GM19452 (cell line): ENCODE results near the gene SPATA31D1.
"Not testable (repeated sequence)": the region's sequence is repeated elsewhere in the genome, so short reads cannot be mapped to it uniquely, and the experiment has no call there.

Experiments
- ATAC-seq: cut with Tn5 transposase; IDR thresholded peaks from one replicate; pipeline ENCODE4 v1.9.1; 2021; ENCODE audit not compliant: unreplicated experiment

Gene SPATA31D1

GRCh38 chr9:81988472-81988871 is at the start of gene SPATA31D1:
Gene SPATA31D1, plus strand, starts transcription at chr9:81988772. Its CDS starts 47 bp downstream, at chr9:81988819.
- ATAC-seq: not testable (repeated sequence)

DNA sequence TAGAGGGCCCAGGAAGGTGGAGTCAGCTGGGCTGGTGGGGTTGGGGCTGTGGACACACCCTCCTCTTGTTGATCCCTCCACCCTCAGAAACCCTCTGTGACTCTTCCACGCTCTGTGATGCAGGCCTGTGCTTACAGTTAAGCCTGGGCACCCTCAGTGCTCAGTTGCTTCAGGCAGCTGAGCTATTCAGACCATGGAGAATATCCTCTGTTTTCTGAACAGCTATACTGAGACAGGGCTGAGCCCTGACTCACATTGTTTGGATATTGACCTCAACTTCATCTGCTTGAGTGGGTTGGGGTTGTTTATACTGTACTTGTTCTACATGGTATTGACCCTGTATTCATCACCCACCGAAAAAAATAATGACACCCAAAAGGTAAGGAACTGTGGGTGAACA is 45.2 kb upstream of the SPATA31D1 start, which contains the start of gene SPATA31D3:
Gene SPATA31D3, plus strand, starts transcription at position 108 of the 400 bp plus-strand sequence. Its CDS starts 86 bp downstream, at position 194.
- ATAC-seq: not testable (repeated sequence)

DNA sequence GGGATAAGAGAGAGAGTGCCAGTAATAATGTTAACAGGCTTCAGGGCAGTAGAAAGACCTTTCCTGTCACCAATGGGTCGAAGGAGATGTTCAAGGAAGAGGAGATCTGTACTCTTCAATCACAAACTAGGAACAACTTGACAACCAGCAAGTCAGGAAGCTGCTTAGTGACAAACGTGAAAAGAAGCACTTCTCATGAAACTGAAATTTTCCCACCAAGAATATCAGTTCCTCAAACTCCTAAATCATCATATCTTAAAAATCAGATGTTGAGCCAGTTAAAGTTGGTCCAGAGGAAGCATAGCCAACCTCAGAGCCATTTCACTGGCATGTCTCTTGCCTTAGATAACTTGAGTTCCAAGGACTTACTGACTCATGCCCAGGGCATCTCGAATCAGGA is 39.9 kb upstream of the SPATA31D1 start:
- ATAC-seq: not testable (repeated sequence)

DNA sequence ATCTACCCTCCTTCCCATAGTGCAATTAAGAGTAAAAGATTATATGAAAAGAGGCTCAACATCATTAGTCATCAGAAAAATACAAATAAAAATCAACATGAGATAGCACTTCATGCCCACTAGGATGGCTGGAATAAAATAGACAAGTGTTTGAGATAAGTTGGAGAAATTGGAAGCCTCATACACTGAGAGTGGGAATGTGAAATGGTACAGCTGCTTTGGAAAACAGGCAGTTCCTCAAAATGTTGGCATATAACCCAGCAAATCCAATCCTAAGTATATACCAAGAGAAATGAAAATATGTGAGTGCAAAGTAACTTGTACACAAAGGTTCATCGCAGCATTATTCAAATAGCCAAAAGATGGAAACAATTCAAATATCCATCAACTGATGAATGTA is 35.5 kb upstream of the SPATA31D1 start:
- no peak for ATAC-seq

DNA sequence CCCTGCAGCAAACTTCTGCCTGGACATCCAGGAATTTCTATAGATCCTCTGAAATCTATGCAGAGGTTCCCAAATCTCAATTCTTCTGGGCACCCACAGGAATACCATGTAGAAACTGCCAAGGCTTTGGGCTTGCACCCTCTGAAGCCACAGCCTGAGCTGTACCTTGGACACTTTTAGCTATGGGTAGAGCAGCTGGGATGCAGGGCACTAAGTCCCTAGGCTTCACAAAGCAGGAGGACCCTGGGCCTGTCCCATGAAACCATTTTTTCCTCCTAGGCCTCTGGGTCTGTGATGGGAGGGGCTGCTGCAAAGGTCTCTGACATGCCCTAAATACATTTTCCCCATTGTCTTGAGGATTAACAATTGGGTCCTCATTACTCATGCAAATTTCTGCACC is 32.9 kb upstream of the SPATA31D1 start:
- ATAC-seq: no peak

DNA sequence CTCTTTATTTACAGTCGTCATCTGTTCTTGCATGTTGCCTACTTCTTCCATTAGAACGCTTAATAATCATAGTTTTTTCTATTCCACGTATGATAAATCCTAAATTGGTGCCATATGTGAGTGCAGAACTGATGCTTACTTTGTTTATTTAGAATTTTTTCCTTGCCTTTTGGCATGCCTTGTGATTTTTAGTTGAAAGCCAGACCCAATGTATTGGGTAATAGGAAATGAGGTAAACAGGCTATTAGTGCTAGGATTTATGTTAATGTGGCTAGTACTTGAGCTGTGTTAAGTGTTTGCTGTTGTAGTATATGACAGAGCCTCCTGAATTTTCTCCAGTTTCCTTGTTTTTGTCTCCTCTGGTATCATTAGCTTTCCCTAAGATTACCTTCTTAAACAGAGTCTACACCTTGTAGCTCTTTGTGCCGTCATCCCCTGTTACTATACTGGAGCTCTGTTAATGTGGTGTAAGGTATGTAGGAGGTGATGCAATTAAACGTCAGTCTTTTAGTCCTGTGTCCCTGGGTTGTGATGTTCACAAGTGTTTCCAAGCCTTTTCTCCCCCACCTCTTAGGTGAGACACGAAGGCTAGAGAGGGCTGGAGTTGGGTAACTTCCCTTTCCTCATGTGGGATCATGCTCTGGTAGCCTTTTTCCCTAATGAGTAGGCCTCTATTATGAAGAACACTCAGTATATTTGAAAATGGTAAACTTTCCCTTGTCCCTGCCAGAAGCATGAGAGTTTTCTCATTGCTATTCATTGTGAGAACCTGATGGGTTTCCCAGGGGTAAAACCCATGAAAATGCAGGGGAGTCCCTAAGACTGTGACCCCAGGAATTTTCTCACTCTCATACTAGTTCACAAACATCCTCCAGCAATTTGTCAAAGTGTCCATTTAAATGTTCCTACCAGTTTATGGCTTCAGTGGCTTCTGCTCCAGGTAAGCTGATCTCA is 24.1 kb upstream of the SPATA31D1 start:
- ATAC-seq: no peak

DNA sequence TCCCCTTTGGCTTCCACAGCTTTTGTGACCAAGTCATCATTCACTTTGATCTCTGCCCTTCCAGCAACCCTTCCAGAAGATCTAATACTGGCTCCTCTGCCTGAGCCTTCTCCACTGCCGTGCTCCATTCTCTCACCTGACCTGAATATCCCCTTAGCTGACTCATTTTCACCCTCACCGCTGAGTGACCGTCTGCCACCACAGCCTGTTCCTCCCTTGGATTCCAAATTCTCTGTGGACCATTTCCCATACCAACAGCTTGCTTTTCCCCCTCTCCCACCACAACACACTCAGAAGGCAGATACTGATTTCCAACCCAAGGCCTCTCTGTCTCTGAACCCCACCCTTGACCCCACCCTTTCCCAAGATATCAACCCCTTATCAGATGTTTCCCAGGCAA is 20.5 kb upstream of the SPATA31D1 start:
- no peak for ATAC-seq

DNA sequence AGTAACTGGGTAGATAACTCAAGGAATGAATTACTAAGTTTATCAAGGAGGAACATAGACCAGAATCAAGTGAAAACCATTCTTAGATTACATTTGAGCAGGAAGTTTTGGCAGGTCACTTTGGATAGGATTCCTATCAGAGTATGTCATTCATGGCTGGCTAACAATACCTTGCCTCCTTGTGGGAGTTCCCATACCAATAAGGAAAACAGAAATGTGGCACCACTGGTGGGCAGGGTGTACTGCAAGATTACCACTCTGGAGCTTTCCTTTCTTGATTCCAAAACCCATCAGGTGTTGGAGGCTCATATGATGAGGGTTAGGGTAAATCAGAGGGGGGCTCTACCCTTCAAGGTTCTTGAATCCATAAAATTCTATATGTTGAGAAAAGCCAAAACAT is 18.6 kb upstream of the SPATA31D1 start:
- no peak for ATAC-seq

DNA sequence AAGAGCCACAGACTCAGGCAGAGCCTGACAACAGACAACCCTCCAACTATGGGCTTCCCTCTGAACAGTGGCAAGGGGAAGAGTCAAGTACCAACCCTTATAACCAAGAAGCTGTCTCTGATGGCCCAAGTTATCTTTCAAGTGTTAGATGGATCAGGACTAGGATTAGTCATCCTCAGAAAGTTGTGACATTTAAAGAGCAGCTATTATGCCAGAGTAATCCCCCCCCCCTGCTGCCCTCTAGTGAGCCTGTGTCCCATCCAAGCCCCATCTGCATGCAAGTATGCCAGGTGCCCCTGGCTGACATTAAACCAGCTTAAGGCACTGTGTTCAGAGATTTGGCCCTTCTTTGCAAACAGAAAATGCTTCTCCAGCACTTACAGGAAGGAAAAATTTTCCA is 16.8 kb upstream of the SPATA31D1 start:
- ATAC-seq: no peak

DNA sequence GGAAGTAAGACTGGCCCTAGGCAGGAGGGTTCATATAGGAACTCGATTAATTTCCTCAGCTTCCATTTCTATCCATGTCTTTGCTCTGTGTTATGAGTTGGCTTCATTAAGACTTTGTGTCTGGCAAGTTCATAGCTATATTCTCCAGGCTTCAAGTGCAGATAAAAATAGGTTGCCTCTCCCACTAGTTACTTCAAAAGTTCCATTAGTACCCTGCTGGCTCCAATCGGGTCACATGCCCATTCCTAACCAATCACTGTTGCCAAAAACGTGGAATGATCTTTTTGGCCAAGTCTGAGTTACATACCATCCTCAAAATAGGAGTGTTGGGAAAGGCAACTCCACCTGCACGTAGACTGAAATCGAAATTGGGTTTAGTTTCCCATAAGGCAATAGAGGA is 13.8 kb upstream of the SPATA31D1 start:
- ATAC-seq: no peak

- ATAC-seq: no peak
These were observed 12.2 kb upstream of the SPATA31D1 start for GRCh38 chr9:81976351-81976750.

DNA sequence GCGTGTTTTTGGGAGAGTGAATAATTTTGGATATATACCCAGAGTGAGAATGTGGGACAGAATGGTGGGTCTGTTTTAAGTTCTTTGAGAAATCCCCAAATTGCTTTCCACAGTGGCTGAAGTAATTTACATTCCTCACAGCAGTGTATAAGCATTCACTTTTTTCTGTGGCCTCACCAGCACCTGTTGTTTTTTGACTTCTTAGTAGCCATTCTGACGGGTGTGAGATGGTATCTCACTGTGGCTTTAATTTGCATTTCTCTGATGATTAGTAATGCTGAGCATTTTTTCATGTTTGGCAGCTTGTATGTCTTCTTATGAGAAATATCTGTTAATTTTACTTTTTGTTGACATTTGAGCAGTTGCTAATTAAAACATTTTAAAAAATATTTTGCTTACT is 9.4 kb upstream of the SPATA31D1 start:
- ATAC-seq: no peak

DNA sequence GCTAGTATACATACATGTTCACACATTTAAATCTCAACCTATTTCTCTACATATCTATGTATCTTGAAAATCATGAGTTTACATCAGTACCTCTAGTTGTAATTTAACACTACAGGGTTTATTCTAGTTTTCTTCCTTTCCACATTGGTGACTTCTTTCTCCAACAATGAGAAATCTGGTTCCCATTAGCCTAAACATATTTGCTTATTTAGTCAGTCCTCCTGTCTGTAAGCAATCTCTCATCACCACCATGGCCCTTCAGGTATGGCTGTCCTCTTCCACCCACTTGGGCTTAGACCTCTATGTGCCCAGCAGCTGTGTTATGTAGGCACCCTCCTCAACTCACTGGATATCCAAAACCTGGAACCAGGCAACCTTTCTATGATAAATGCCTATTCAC is 8.0 kb upstream of the SPATA31D1 start:
- ATAC-seq: no peak

DNA sequence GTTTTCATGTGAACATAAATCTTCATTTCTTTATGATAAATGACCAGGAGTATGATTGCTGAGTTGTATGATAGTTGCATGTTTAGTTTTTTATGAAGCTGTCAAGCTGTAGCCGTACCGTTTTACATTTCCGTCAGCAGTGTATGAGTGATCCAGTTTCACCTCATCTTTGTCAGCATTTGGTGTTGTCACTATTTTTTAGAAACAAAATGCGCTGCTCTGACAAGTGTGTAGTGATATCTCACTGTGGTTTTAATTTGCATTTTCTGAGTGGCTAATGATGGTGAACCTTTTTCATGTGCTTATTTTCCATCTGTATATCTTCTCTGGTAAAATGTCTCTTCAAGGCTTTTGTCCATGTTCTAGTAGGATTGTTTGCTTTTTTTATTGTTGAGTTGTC is 6.7 kb upstream of the SPATA31D1 start:
- no peak for ATAC-seq

- no peak for ATAC-seq
These were observed 3.6 kb upstream of the SPATA31D1 start for GRCh38 chr9:81984928-81985327.

DNA sequence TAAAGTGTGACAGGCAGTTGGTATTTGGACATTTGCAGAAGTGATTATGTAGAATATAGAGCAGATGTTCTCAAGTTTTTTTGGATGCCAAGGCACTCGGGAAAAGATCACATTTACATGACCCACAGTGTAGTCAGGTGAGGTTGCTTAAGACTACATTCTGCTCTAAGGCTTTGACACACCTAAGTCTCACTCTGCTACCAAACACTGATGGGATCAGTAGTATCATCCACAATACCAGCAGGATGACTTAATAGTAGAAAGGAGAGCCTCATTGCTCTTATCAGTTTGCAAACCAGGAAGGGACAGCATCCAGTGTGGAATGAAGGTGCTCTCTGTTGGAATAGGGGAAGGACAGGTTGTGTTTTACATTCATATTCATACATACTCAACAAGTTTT is 2.5 kb upstream of the SPATA31D1 start:
- ATAC-seq: no peak

DNA sequence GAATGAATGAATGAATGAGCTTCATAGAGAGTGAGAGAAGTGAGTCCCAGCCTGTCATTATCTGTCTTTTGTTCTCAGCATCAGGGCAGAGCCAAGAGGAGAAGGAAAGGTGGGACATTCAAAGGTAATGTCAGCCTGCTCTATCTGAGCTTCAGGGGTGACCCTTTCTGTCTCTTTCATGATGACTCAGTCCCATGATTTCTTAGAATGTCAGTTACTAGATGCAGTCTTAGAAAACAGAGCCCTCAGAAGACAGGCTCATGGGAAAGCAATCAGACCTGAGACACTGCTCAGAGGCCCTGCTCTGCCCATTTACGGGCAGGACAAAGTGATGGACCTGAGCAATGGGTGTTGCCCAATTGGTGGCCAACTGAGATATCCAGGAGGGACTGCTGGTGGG is 1.1 kb downstream of the SPATA31D1 start:
- ATAC-seq: no peak

GRCh38 chr9:81993656-81994055 is 5.1 kb downstream of the SPATA31D1 start:
- no peak for ATAC-seq

GRCh38 chr9:81999806-82000205 is 11.2 kb downstream of the SPATA31D1 start:
- ATAC-seq: no peak

DNA sequence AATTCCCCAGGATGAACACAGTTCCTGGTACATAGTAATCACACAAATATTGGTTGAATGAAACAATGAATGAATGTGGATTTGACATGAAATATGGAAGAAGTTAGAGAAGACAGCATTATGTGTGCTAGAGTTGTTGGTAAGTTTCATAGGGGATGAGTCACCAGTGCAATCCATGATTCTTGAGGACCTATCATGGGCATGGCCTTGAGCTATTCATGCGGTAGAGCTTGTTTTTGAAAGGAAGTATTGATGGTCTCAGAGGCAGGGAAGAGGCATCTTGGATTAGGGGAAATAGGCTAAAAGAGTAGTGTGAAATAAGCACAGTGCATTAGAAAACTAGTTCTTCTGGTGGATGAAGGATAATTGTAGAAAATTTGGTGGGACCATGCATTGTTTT is 22.1 kb downstream of the SPATA31D1 start:
- ATAC-seq: no peak

GRCh38 chr9:82011133-82011532 is 22.6 kb downstream of the SPATA31D1 start:
- no peak for ATAC-seq

DNA sequence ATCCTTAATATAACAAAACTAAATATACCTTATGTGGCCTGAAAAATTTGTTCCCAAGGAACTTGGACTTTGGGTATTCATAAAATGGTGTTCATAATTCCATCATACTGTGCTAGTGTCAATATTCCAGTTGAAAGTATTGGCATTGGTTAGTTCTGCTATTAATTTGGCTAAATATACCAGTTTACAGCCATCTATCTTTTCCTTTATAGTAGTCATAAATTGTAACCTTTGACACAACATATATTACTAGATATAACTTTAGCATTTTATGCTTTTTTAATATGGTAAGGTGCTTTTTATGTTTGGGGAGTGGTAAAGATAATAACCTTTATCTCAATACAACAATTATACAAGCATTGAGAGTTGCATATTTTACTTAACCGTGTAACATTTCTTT is 23.7 kb downstream of the SPATA31D1 start:
- no peak for ATAC-seq

GRCh38 chr9:82020331-82020730 is 31.8 kb downstream of the SPATA31D1 start:
- no peak for ATAC-seq
